Activated CD4-positive, CD25-positive, alpha-beta regulatory T cell (primary cell): ENCODE data around the gene TKTL1.
A peak's percentile ranks its signal among the peaks of the same experiment; 100 is the strongest.
"Not testable (repeated sequence)": the region's sequence is repeated elsewhere in the genome, so short reads cannot be mapped to it uniquely, and the experiment has no call there.

Source experiments
- DNase-seq, 4 experiments: peaks; one replicate each; lab custom pipeline; 2025; lab: John Stamatoyannopoulos, UW

Gene TKTL1

GRCh38 chrX:154343620-154344019, 48.0 kb downstream of the TKTL1 start:
- not testable (repeated sequence) for DNase-seq

GRCh38 chrX:154348114-154348531, 52.5 kb downstream of the TKTL1 start:
- no peak for DNase-seq

GRCh38 chrX:154348646-154349358, 53.2 kb downstream of the TKTL1 start:
- no peak for DNase-seq

- no peak for DNase-seq
Observed at GRCh38 chrX:154349359-154349935, 53.9 kb downstream of the TKTL1 start.

- no peak for DNase-seq
Observed at GRCh38 chrX:154349979-154350378, 54.4 kb downstream of the TKTL1 start.

- DNase-seq: no peak
Observed at GRCh38 chrX:154350429-154351182, 55.0 kb downstream of the TKTL1 start.

- peak in 2 of 4 experiments; percentile 16 to 37 for DNase-seq
Observed at GRCh38 chrX:154351183-154352011, 55.8 kb downstream of the TKTL1 start.

- no peak for DNase-seq
Observed at GRCh38 chrX:154352012-154352401, 56.4 kb downstream of the TKTL1 start.

- DNase-seq: no peak
Observed at GRCh38 chrX:154352466-154352865, 56.9 kb downstream of the TKTL1 start.

GRCh38 chrX:154353172-154353843, 57.7 kb downstream of the TKTL1 start:
- DNase-seq: no peak

- DNase-seq: no peak
Observed at GRCh38 chrX:154354013-154354412, 58.4 kb downstream of the TKTL1 start.

- DNase-seq: no peak
Observed at GRCh38 chrX:154354516-154354915, 58.9 kb downstream of the TKTL1 start.

- DNase-seq: no peak
Observed at GRCh38 chrX:154355094-154355775, 59.6 kb downstream of the TKTL1 start.

- no peak for DNase-seq
Observed at GRCh38 chrX:154355776-154356140, 60.2 kb downstream of the TKTL1 start.

- no peak for DNase-seq
Observed at GRCh38 chrX:154356596-154356995, 61.0 kb downstream of the TKTL1 start.

GRCh38 chrX:154357205-154357604, 61.6 kb downstream of the TKTL1 start:
- no peak for DNase-seq

- DNase-seq: no peak
Observed at GRCh38 chrX:154358011-154358410, 62.4 kb downstream of the TKTL1 start.

- DNase-seq: no peak
Observed at GRCh38 chrX:154358829-154359228, 63.2 kb downstream of the TKTL1 start.

GRCh38 chrX:154359362-154360154, 64.0 kb downstream of the TKTL1 start:
- DNase-seq: no peak

- no peak for DNase-seq
Observed at GRCh38 chrX:154360155-154360713, 64.6 kb downstream of the TKTL1 start.
